Ascending aorta (tissue), 2 donors: Measurements from ENCODE around the gene CD47. TPM values are rescaled to one million over a fixed set of nuclear protein-coding genes. Genes with fewer than 3 reads are reported as not detected.

ENCODE experiments used
- DNase-seq, 2 donors: peaks; one replicate each; pipeline ENCODE4 v3.0.0-alpha.2; 2019; ENCODE audit warnings: low spot score in 2 of 2
- H3K27ac ChIP-seq, 2 donors: fragments of 200-600 bp; sonication (generic); one replicate each; pipeline ENCODE4 v1.5.1; 2016 to 2017; ENCODE audit warnings: mild to moderate bottlenecking in 1 of 2
- H3K27me3 ChIP-seq: fragments of 200-600 bp; sonication (generic); one replicate; pipeline ENCODE4 v1.5.1; 2017
- H3K36me3 ChIP-seq, 2 donors: fragments of 200-600 bp; sonication (generic); one replicate each; pipeline ENCODE4 v1.5.1; 2016
- H3K4me1 ChIP-seq, 2 donors: fragments of 200-600 bp; sonication (generic); one replicate each; pipeline ENCODE4 v1.5.1; 2016 to 2017; ENCODE audit warnings: mild to moderate bottlenecking in 1 of 2
- H3K4me3 ChIP-seq, 2 donors: fragments of 200-600 bp; sonication (generic); one replicate each; pipeline ENCODE4 v1.5.1; 2016 to 2017; ENCODE audit warnings: mild to moderate bottlenecking in 1 of 2
- H3K9me3 ChIP-seq, 2 donors: fragments of 200-600 bp; sonication (generic); one replicate each; pipeline ENCODE4 v1.5.1; 2016
- CTCF ChIP-seq, 3 experiments: fragments of 200-600 bp in 2 of 3; fragments of 450-650 bp in 1 of 3; sonication (generic) in 2 of 3; IDR thresholded peaks; one replicate each; pipeline ENCODE4 v1.5.1; 2016 to 2019; ENCODE audit warnings: antibody characterized with exemption in 3 of 3, mild to moderate bottlenecking in 1 of 3, moderate library complexity in 1 of 3
- intact Hi-C: fragments of 100-400 bp; cut with DNase I; formaldehyde crosslinking; loops from one replicate; pipeline ENCODE4 v1.15.1; 2023
- total RNA-seq: library from RNA; depleted of rRNA; stranded (reverse); fragments of >200 nt; gene quantifications from one replicate; pipeline ENCODE4 v1.1.0, GENCODE V29; 2016

Gene CD47
- total RNA-seq, 1 donor from 2014 or later: 24.5 TPM

- no peaks in the 10 kb centered on the region for H3K36me3 ChIP-seq
- H3K27ac ChIP-seq: peak overlapping the region; percentile 43 to 55
- H3K9me3 ChIP-seq: no peaks in the 10 kb centered on the region
- H3K4me1 ChIP-seq: peaks cover 0 to 18% of the 10 kb centered on the region in 2 donors
- TF ChIP-seq CTCF (IDR thresholded peaks at IDR 0.05): no peak
- H3K4me3 ChIP-seq: no peak overlapping the region
- no peak for DNase-seq
- H3K27me3 ChIP-seq: no peaks in the 10 kb centered on the region
- intact Hi-C loops: no loop called here
Measured at GRCh38 chr3:108067768-108068167, 23.1 kb downstream of the CD47 start.

- no peaks in the 10 kb centered on the region for H3K9me3 ChIP-seq
- H3K27me3 ChIP-seq: no peaks in the 10 kb centered on the region
- peaks cover 4 to 6% of the 10 kb centered on the region in 2 donors for H3K36me3 ChIP-seq
- H3K27ac ChIP-seq: no peak overlapping the region
- no peak overlapping the region for H3K4me3 ChIP-seq
- peaks cover 0 to 18% of the 10 kb centered on the region in 2 donors for H3K4me1 ChIP-seq
- TF ChIP-seq CTCF (IDR thresholded peaks at IDR 0.05): no peak
- DNase-seq: no peak
- intact Hi-C loops: no loop called here
Measured at GRCh38 chr3:108065096-108065495, 25.7 kb downstream of the CD47 start.

GRCh38 chr3:108064293-108064887 is 26.4 kb downstream of the CD47 start:
- DNase-seq: no peak
- Histone ChIP-seq H3K9me3 (no peaks in the 10 kb centered on the region), H3K36me3 (peaks cover 7 to 12% of the 10 kb centered on the region in 2 donors), H3K4me1 (peaks cover 0 to 18% of the 10 kb centered on the region in 2 donors), H3K4me3 (no peak overlapping the region), H3K27me3 (no peaks in the 10 kb centered on the region), H3K27ac (no peak overlapping the region)
- TF ChIP-seq CTCF (IDR thresholded peaks at IDR 0.05): no peak
- intact Hi-C loops: no loop called here

- H3K4me1 ChIP-seq: peaks cover 0 to under 1% of the 10 kb centered on the region in 2 donors
- no peak overlapping the region for H3K4me3 ChIP-seq
- no peaks in the 10 kb centered on the region for H3K27me3 ChIP-seq
- H3K27ac ChIP-seq: no peak overlapping the region
- H3K9me3 ChIP-seq: no peaks in the 10 kb centered on the region
- no peak for TF ChIP-seq CTCF (IDR thresholded peaks at IDR 0.05)
- intact Hi-C loops: loop anchor here (2.0 kb wide), 1 partner anchor 17 kb away; no protein-coding TSS in a partner anchor
- DNase-seq: no peak
- H3K36me3 ChIP-seq: peaks cover 17 to 24% of the 10 kb centered on the region in 2 donors
Measured at GRCh38 chr3:108062051-108062450, 28.8 kb downstream of the CD47 start.

- Histone ChIP-seq H3K27me3 (no peaks in the 10 kb centered on the region), H3K27ac (no peak overlapping the region), H3K4me1 (no peaks in the 10 kb centered on the region), H3K9me3 (no peaks in the 10 kb centered on the region), H3K4me3 (no peak overlapping the region), H3K36me3 (peaks cover 17 to 24% of the 10 kb centered on the region in 2 donors)
- DNase-seq: no peak
- TF ChIP-seq CTCF (IDR thresholded peaks at IDR 0.05): no peak
- intact Hi-C loops: no loop called here
Measured at GRCh38 chr3:108060331-108060730, 30.5 kb downstream of the CD47 start.
